Astrocyte of the spinal cord (primary cell): ENCODE results near the gene HSPB9.

Experiments
- DNase-seq: peaks from one replicate; pipeline ENCODE4 v3.0.0; 2011; ENCODE audit warnings: low read depth, low spot score
- H3K4me3 ChIP-seq: 2 replicates; pipeline ENCODE4 v1.5.1; 2011; ENCODE audit warnings: low read depth, mild to moderate bottlenecking, low read length, moderate library complexity
- in situ Hi-C: cut with HindIII; loops from 2 replicates; pipeline ENCODE4 v1.10.0; 2017; ENCODE audit warnings: low sequenced_read_pairs
- TF ChIP-seq, protein P1 (sequence below): IDR thresholded peaks from 2 replicates; pipeline ENCODE4 v1.5.1; 2012; ENCODE audit warnings: low read depth, mild to moderate bottlenecking, low read length, inconsistent platforms

Gene HSPB9

DNA sequence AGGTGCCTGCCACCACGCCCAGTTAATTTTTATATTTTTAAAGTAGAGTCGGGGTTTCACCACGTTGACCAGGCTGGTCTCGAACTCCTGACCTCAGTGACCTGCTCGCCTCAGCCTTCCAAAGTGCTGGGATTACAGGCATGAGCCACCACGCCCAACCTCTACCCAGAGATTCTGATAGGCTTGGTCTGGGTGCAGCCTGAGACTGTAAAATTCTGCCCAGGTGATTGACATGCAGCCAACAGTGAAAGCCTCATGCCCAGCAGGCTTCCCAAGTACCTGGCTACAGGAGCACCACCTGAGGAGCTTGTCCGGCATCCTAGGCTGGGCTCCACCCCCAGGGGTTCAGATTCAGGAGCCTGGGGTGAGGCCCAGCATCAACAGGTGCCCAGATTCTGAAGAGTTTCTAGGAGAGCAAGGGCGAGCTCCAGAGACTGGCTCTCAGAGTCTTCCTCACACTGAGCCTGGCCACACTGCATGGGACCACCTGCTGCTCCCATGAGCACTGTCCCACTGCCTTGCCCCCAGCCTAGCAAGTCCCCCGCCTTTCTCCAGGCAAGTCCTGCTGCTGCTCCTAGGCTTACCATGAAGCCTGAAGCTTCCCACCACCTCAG, 41.0 kb upstream of the HSPB9 start:
- H3K4me3 ChIP-seq: no peak overlapping the region
- in situ Hi-C loops: no loop called here
- TF ChIP-seq, protein P1, sequence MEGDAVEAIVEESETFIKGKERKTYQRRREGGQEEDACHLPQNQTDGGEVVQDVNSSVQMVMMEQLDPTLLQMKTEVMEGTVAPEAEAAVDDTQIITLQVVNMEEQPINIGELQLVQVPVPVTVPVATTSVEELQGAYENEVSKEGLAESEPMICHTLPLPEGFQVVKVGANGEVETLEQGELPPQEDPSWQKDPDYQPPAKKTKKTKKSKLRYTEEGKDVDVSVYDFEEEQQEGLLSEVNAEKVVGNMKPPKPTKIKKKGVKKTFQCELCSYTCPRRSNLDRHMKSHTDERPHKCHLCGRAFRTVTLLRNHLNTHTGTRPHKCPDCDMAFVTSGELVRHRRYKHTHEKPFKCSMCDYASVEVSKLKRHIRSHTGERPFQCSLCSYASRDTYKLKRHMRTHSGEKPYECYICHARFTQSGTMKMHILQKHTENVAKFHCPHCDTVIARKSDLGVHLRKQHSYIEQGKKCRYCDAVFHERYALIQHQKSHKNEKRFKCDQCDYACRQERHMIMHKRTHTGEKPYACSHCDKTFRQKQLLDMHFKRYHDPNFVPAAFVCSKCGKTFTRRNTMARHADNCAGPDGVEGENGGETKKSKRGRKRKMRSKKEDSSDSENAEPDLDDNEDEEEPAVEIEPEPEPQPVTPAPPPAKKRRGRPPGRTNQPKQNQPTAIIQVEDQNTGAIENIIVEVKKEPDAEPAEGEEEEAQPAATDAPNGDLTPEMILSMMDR: no peak
- no peak for DNase-seq

DNA sequence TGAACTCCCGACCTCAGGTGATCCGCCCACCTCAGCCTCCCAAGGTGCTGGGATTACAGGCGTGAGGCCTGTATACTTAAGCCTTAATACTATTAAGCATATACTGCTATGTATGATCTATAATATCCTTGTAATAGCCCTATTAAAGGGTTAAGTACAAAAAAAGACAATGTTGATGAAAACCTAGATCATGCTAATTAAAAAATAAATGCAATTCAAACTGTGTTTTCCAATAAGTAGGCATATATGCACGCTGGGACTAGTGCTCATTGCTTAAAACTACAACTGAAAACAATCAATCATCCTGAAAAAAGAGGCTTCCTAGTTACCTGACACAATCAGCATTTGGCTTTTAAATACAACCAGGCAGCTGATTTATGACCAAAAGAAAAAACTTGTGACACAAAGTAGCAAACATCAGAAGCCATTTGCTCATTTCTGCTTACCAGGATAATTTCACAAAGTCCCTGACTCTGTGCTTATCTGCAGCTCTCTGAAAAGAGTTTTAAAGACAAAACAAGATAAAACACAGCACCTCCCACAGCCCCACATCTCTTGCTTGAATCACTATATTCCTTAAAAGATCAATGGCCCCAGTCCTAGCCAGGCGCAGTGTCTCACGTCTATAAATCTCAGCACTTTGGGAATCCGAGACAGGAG, 35.4 kb upstream of the HSPB9 start:
- in situ Hi-C loops: no loop called here
- no peak for DNase-seq
- H3K4me3 ChIP-seq: no peak overlapping the region
- TF ChIP-seq, protein P1: no peak

DNA sequence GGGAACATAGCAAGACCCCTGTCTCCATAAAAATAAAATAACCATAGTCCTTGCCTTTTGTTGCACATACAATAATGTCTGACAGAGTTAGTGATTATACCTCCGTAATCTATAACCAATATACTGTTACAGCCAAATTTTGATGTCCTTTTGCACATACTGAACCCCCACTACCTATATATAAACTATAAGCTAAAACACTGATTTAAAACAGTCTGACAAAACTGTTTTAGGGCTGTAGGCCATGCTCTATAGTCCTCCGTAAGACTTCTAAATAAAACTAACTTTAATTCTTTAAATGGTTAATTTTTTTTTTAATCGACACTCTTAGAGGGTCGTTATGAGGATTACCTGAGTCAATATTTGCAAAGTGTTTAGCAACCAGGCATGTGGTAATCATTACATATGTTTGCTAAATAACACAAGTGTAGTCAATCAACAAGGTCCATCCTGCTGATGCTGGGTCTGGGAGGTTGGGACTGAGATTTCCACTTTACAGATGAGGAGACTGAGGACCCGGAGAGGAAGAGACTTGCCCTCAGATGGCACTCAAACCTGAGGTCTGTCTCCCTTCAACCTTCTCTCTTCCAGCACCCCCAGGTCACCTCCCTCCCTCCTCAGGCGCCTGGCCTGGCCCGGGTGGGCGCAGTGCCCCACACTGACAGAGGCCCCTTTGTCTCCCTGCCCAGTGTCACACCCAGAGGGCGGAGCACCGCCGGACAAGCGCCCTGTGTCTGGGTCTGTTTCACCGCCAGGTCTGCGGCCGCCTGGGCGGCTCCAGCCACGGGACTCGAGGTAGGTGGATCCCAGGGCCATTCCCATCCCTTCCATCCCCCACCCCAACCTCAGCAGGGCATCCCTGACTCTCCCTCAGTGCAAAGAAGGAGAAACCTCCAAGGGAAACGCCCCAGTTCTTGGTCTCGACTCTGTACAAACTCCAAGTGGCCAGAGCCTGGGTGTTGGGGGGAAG, 34.6 kb upstream of the HSPB9 start:
- TF ChIP-seq, protein P1: no peak
- H3K4me3 ChIP-seq: no peak overlapping the region
- no peak for DNase-seq
- in situ Hi-C loops: no loop called here

DNA sequence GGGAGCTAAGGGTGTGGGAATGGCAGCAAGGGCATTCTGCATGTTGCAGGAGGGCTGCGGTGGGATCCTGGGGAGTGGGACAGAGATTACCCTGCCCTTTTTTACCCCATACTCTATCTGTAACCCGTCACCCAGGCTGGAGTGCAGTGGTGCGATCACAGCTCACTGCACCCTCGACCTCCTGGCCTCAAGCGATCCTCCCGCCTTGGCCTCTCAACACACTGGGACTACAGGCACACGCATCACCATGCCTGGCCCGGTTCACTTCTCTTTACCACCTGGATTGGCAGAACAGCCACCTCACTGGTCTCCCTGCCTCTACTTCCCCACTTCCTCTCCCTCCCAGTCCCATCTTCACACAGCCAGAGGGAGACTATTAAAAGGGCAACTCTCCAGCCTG, 33.9 kb upstream of the HSPB9 start:
- in situ Hi-C loops: no loop called here
- no peak overlapping the region for H3K4me3 ChIP-seq
- TF ChIP-seq, protein P1: no peak
- no peak for DNase-seq

DNA sequence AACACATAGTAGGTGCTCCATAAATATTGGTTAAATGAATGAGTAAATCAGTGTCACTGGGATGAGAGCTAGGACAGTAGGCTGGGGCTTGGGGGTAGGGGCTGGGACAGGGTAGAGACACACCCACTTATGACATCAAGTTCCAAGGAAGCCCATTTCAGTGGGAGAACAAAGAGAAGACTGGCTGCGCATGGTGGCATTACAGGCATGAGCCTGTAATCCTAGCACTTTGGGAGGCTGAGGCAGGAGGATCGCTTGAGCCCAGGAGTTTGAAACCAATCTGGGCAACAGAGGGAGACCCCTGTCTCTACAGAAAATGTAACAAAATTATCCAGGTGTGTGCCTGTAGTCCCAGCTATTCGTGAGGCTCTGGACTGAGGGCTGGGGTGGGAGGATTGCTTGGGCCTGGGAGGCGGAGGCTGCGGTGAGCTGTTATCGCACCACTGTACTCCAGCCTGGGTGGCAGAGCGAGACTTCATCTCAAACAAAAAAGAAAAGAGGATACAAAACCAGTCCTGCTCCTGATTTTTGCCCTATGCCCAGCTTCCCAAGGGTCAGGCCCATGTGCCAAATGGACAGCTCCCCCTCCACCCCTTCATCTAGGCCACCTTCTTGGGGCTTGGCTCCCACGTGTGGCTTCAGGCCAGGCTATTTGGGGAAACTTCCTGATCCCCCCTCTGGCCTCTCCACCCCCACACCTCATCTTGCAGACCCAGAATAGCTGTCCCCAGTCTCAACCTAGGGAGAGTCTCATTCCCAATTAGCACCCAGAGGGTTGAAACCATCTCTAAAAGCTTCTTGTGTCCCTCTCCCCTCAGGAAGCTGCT, 31.4 kb upstream of the HSPB9 start:
- in situ Hi-C loops: no loop called here
- no peak for DNase-seq
- TF ChIP-seq, protein P1: no peak

DNA sequence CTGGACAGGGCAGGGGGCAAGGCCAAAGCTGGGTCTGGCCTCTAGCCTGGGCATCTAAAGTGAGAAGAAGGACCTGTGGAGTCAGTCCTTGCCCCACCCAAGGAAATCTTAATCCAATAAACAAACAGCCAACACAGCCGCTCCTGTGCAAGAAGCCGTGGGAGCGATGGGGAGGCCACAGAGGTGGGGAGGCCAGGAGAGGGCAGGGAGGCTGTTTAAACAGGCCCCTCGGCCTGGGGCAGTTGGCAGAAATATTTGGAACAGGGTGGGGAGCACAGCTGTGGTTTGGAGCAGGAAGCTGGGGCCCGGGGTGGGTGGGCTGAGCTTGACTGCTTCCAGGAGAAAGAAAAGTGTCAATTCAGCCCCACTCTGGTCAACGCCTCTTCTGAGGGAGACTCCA, 29.7 kb upstream of the HSPB9 start:
- DNase-seq: no peak
- TF ChIP-seq, protein P1: no peak
- H3K4me3 ChIP-seq: no peak overlapping the region
- in situ Hi-C loops: no loop called here

More for the DNA sequence above, 31.4 kb upstream of the HSPB9 start:
- no peak overlapping the region for H3K4me3 ChIP-seq
